ENCODE data around the gene FRMD1.

The FRMD1 gene

GRCh38 chr6:168078943-168079405, at the start of gene FRMD1:
Gene FRMD1, minus strand, starts transcription at chr6:168079212. Its CDS starts 118 bp downstream, at chr6:168079094.
- DNase-seq: no peak

- no peak for DNase-seq
These were observed 49.1 kb upstream of the FRMD1 start for GRCh38 chr6:168128006-168128630.

- DNase-seq: no peak
These were observed 48.4 kb upstream of the FRMD1 start for GRCh38 chr6:168127384-168127868.

GRCh38 chr6:168126566-168127383, 47.8 kb upstream of the FRMD1 start:
- DNase-seq: no peak

- no peak for DNase-seq
These were observed 46.5 kb upstream of the FRMD1 start for GRCh38 chr6:168125429-168126001.

- DNase-seq: no peak
These were observed 45.9 kb upstream of the FRMD1 start for GRCh38 chr6:168124921-168125320.

- DNase-seq: no peak
These were observed 45.1 kb upstream of the FRMD1 start for GRCh38 chr6:168124158-168124557.

- DNase-seq: no peak
These were observed 44.3 kb upstream of the FRMD1 start for GRCh38 chr6:168123165-168123911.

- no peak for DNase-seq
These were observed 43.5 kb upstream of the FRMD1 start for GRCh38 chr6:168122521-168122920.

- DNase-seq: no peak
These were observed 43.0 kb upstream of the FRMD1 start for GRCh38 chr6:168122011-168122410.

- DNase-seq: no peak
These were observed 42.3 kb upstream of the FRMD1 start for GRCh38 chr6:168121303-168121665.

- no peak for DNase-seq
These were observed 41.6 kb upstream of the FRMD1 start for GRCh38 chr6:168120390-168121302.

- no peak for DNase-seq
These were observed 40.5 kb upstream of the FRMD1 start for GRCh38 chr6:168119539-168119938.

- no peak for DNase-seq
These were observed 39.9 kb upstream of the FRMD1 start for GRCh38 chr6:168118935-168119334.

GRCh38 chr6:168117942-168118341, 38.9 kb upstream of the FRMD1 start:
- no peak for DNase-seq

GRCh38 chr6:168116975-168117899, 38.2 kb upstream of the FRMD1 start:
- DNase-seq: no peak

- no peak for DNase-seq
These were observed 37.5 kb upstream of the FRMD1 start for GRCh38 chr6:168116438-168116974.

GRCh38 chr6:168115748-168116437, 36.9 kb upstream of the FRMD1 start:
- no peak for DNase-seq

GRCh38 chr6:168113226-168113625, 34.2 kb upstream of the FRMD1 start:
- no peak for DNase-seq

GRCh38 chr6:168111911-168112310, 32.9 kb upstream of the FRMD1 start:
- DNase-seq: no peak

All from MV-4-11 (cell line).